Cerebellar cortex (tissue), 1 donor: ENCODE data around the gene EPB41L1.

Experiments
- DNase-seq: peaks from one replicate; pipeline ENCODE4 v3.0.0-alpha.2; 2015; ENCODE audit warnings: low spot score

EPB41L1 gene

GRCh38 chr20:36225666-36226065 lies 71.1 kb downstream of the EPB41L1 start:
- DNase-seq, result no peak

- DNase-seq, result no peak
Measured at GRCh38 chr20:36228770-36229169, 74.2 kb downstream of the EPB41L1 start.

GRCh38 chr20:36230019-36230418 lies 75.5 kb downstream of the EPB41L1 start:
- DNase-seq, result no peak

GRCh38 chr20:36231331-36231730 lies 76.8 kb downstream of the EPB41L1 start:
- no peak for DNase-seq

GRCh38 chr20:36234771-36235320 lies 80.3 kb downstream of the EPB41L1 start:
- no peak for DNase-seq

- DNase-seq, result peak; percentile 79
Measured at GRCh38 chr20:36235892-36236785, 81.6 kb downstream of the EPB41L1 start, which contains the start of gene AAR2. Gene AAR2, plus strand, starts transcription at chr20:36236478. Its CDS starts 3,391 bp downstream, at chr20:36239869.

GRCh38 chr20:36236786-36237121 lies 82.2 kb downstream of the EPB41L1 start:
- DNase-seq, result no peak

- no peak for DNase-seq
Measured at GRCh38 chr20:36237477-36237876, 82.9 kb downstream of the EPB41L1 start.

- DNase-seq, result no peak
Measured at GRCh38 chr20:36238153-36238552, 83.6 kb downstream of the EPB41L1 start.

GRCh38 chr20:36238760-36239159 lies 84.2 kb downstream of the EPB41L1 start:
- no peak for DNase-seq

- no peak for DNase-seq
Measured at GRCh38 chr20:36240076-36240475, 85.5 kb downstream of the EPB41L1 start.

GRCh38 chr20:36241678-36242077 lies 87.1 kb downstream of the EPB41L1 start:
- no peak for DNase-seq

- DNase-seq, result no peak
Measured at GRCh38 chr20:36243726-36244125, 89.2 kb downstream of the EPB41L1 start.

GRCh38 chr20:36246401-36246800 lies 91.9 kb downstream of the EPB41L1 start:
- DNase-seq, result no peak

GRCh38 chr20:36248836-36249235 lies 94.3 kb downstream of the EPB41L1 start:
- no peak for DNase-seq

- DNase-seq, result no peak
Measured at GRCh38 chr20:36249450-36249849, 94.9 kb downstream of the EPB41L1 start.

GRCh38 chr20:36251426-36251825 lies 96.9 kb downstream of the EPB41L1 start:
- DNase-seq, result no peak

- DNase-seq, result no peak
Measured at GRCh38 chr20:36252511-36252910, 98.0 kb downstream of the EPB41L1 start.

GRCh38 chr20:36253036-36253435 lies 98.5 kb downstream of the EPB41L1 start:
- no peak for DNase-seq

GRCh38 chr20:36254076-36254475 lies 99.5 kb downstream of the EPB41L1 start:
- DNase-seq, result no peak

- no peak for DNase-seq
Measured at GRCh38 chr20:36255445-36255844, 100.9 kb downstream of the EPB41L1 start.

- no peak for DNase-seq
Measured at GRCh38 chr20:36259177-36260061, 104.9 kb downstream of the EPB41L1 start.

- no peak for DNase-seq
Measured at GRCh38 chr20:36260316-36260715, 105.8 kb downstream of the EPB41L1 start.
